Lung (tissue), 12 donors: ENCODE measurements around the gene HSPG2. TPM values are rescaled to one million over a fixed set of nuclear protein-coding genes. Genes with fewer than 3 reads are reported as not detected.
"Not testable (repeated sequence)": the region's sequence is repeated elsewhere in the genome, so short reads cannot be mapped to it uniquely, and the experiment has no call there.

ENCODE experiments used
- ATAC-seq: fragments of 200-7000 bp; cut with Tn5 transposase; one replicate; pipeline ENCODE4 v1.9.1; 2020; ENCODE audit warnings: moderate number of reproducible peaks; ENCODE audit not compliant: insufficient read depth, low FRiP score
- DNase-seq, 3 donors: peaks; one replicate each; pipeline ENCODE4 v3.0.0-alpha.2; 2013 to 2017
- H3K27ac ChIP-seq, 2 donors: one replicate each; pipeline ENCODE4 v1.5.1; 2013; ENCODE audit warnings: mild to moderate bottlenecking in 2 of 2, moderate library complexity in 2 of 2, control low read depth in 1 of 2, inconsistent platforms in 1 of 2, low read depth in 1 of 2, low read length in 1 of 2
- H3K27me3 ChIP-seq, 3 donors: one replicate each; pipeline ENCODE4 v1.5.1; 2013; ENCODE audit warnings: low read length in 2 of 3; ENCODE audit not compliant: control insufficient read depth in 3 of 3, insufficient read depth in 3 of 3
- H3K36me3 ChIP-seq, 4 donors: one replicate each; pipeline ENCODE4 v1.5.1; 2013; ENCODE audit warnings: low read length in 4 of 4, mild to moderate bottlenecking in 1 of 4, moderate library complexity in 1 of 4; ENCODE audit not compliant: control insufficient read depth in 4 of 4, insufficient read depth in 4 of 4
- H3K4me1 ChIP-seq, 5 donors: one replicate each; pipeline ENCODE4 v1.5.1; 2013; ENCODE audit warnings: low read length in 5 of 5, mild to moderate bottlenecking in 2 of 5, moderate library complexity in 1 of 5; ENCODE audit not compliant: control insufficient read depth in 5 of 5, insufficient read depth in 5 of 5
- H3K4me3 ChIP-seq: one replicate; pipeline ENCODE4 v1.5.1; 2013; ENCODE audit warnings: mild to moderate bottlenecking, control low read depth, moderate library complexity
- H3K9ac ChIP-seq, 2 donors: one replicate each; pipeline ENCODE4 v1.5.1; 2013; ENCODE audit warnings: low read length in 2 of 2, control low read depth in 1 of 2; ENCODE audit not compliant: insufficient read depth in 1 of 2
- H3K9me3 ChIP-seq, 4 donors: one replicate each; pipeline ENCODE4 v1.5.1; 2013; ENCODE audit warnings: low read length in 3 of 4, mild to moderate bottlenecking in 1 of 4, moderate library complexity in 1 of 4; ENCODE audit not compliant: control insufficient read depth in 4 of 4, insufficient read depth in 3 of 4
- CTCF ChIP-seq: IDR thresholded peaks from 2 replicates; pipeline ENCODE4 v1.5.1; 2012; ENCODE audit warnings: mild to moderate bottlenecking; ENCODE audit errors: control extremely low read depth, extremely low read depth
- WGBS, 2 donors: extraction: QIAGEN DNeasy Blood & Tissue Kit; methylation state at CpG; one replicate each; pipeline ENCODE4 v1.1.7; 2013; 5-methylcytosine and 5-hydroxymethylcytosine counted together
- polyA plus RNA-seq, 2 donors: library from polyadenylated mRNA; stranded (reverse); fragments of 200-250 nt; gene quantifications; one replicate each; pipeline ENCODE4 v1.2.1, GENCODE V29; 2013
- total RNA-seq, 2 donors: library from RNA; depleted of rRNA in 1 of 2; stranded (reverse); fragments of >200 nt in 1 of 2; gene quantifications; one replicate each; pipeline ENCODE4 v1.2.1, GENCODE V29; 2014 to 2021
- donor health status: control.
- donor health status: control.
- donor health status: Bipolar disorder and iron deficiency.
- donor health status: healthy.
- donor health status: DM: yes; HTN: yes; CAD: no.

The HSPG2 gene
- total and polyA plus RNA-seq, 4 donors = 58.0 to 335 (median 140) TPM

- H3K9ac ChIP-seq = peak overlapping the region; percentile 65 to 95
- DNase-seq (peak; percentile 35 to 69 (median 52)), ATAC-seq (no peak)
- peaks cover 0 to 3% (median 0%) of the 10 kb centered on the region in 4 donors for H3K36me3 ChIP-seq
- H3K27ac ChIP-seq = peak overlapping the region; percentile 96 to 100
- no peaks in the 10 kb centered on the region for H3K9me3 ChIP-seq
- WGBS, 2 donors = 1 to 2% methylated on average over 17 of the region's 17 CpGs
- peaks cover 0 to 10% (median 4%) of the 10 kb centered on the region in 5 donors for H3K4me1 ChIP-seq
- no peaks in the 10 kb centered on the region for H3K27me3 ChIP-seq
- TF ChIP-seq CTCF = no peak
- H3K4me3 ChIP-seq = peak overlapping the region; percentile 99
These were observed 155.2 kb downstream of the HSPG2 start for GRCh38 chr1:21781815-21782348.

- peaks cover 0 to 3% (median 0%) of the 10 kb centered on the region in 4 donors for H3K36me3 ChIP-seq
- peaks cover 0 to 14% (median 6%) of the 10 kb centered on the region in 5 donors for H3K4me1 ChIP-seq
- H3K4me3 ChIP-seq = no peak overlapping the region
- H3K27ac ChIP-seq = no peak overlapping the region
- no peaks in the 10 kb centered on the region for H3K9me3 ChIP-seq
- no peak for DNase-seq
- WGBS, 2 donors = 82% methylated on average over 12 of the region's 12 CpGs
- no peak for TF ChIP-seq CTCF
- no peak for ATAC-seq
- no peaks in the 10 kb centered on the region for H3K27me3 ChIP-seq
- H3K9ac ChIP-seq = no peak overlapping the region
These were observed 157.2 kb downstream of the HSPG2 start for GRCh38 chr1:21779613-21780521.

- 96 to 100% methylated on average over 2 of the region's 2 CpGs for WGBS, 2 donors
- no peak for TF ChIP-seq CTCF
- DNase-seq = no peak
- Histone ChIP-seq H3K27me3 (no peaks in the 10 kb centered on the region), H3K4me1 (peaks cover 0 to 14% (median 9%) of the 10 kb centered on the region in 5 donors), H3K9me3 (no peaks in the 10 kb centered on the region), H3K27ac (no peak overlapping the region), H3K4me3 (no peak overlapping the region), H3K36me3 (peaks cover 0 to 3% (median 0%) of the 10 kb centered on the region in 4 donors), H3K9ac (no peak overlapping the region)
- no peak for ATAC-seq
These were observed 158.7 kb downstream of the HSPG2 start for GRCh38 chr1:21778405-21778727.

- not testable (repeated sequence) for ATAC-seq
These were observed 160.2 kb downstream of the HSPG2 start for GRCh38 chr1:21776925-21777324.

More at GRCh38 chr1:21776925-21777324, 160.2 kb downstream of the HSPG2 start:
- H3K27ac ChIP-seq, H3K9ac ChIP-seq, H3K4me3 ChIP-seq, DNase-seq, H3K9me3 ChIP-seq, H3K27me3 ChIP-seq, H3K36me3 ChIP-seq: not testable (repeated sequence)
- peaks cover 0 to 13% (median 9%) of the 10 kb centered on the region in 5 donors for H3K4me1 ChIP-seq
- 79 to 85% methylated on average over 5 of the region's 5 CpGs for WGBS, 2 donors
